IPS-18a (cell line): ENCODE measurements around the gene ELMOD2.

Source experiments
- H3K27ac ChIP-seq: one replicate; pipeline ENCODE4 v1.5.1; 2013; ENCODE audit warnings: low read length
- H3K27me3 ChIP-seq: one replicate; pipeline ENCODE4 v1.6.1; 2013; ENCODE audit warnings: mild to moderate bottlenecking, low read length; ENCODE audit not compliant: control insufficient read depth, insufficient read depth
- H3K36me3 ChIP-seq: one replicate; pipeline ENCODE4 v1.6.1; 2013; ENCODE audit warnings: low read depth, low read length; ENCODE audit not compliant: control insufficient read depth
- H3K4me1 ChIP-seq: one replicate; pipeline ENCODE4 v1.6.1; 2013; ENCODE audit warnings: low read depth, low read length; ENCODE audit not compliant: control insufficient read depth
- H3K4me3 ChIP-seq: one replicate; pipeline ENCODE4 v1.5.1; 2013; ENCODE audit warnings: low read length
- H3K9ac ChIP-seq: one replicate; pipeline ENCODE4 v1.6.1; 2013; ENCODE audit warnings: mild to moderate bottlenecking, low read length, moderate library complexity
- H3K9me3 ChIP-seq: one replicate; pipeline ENCODE4 v1.6.1; 2013; ENCODE audit warnings: low read depth, low read length; ENCODE audit not compliant: control insufficient read depth

The ELMOD2 gene

DNA sequence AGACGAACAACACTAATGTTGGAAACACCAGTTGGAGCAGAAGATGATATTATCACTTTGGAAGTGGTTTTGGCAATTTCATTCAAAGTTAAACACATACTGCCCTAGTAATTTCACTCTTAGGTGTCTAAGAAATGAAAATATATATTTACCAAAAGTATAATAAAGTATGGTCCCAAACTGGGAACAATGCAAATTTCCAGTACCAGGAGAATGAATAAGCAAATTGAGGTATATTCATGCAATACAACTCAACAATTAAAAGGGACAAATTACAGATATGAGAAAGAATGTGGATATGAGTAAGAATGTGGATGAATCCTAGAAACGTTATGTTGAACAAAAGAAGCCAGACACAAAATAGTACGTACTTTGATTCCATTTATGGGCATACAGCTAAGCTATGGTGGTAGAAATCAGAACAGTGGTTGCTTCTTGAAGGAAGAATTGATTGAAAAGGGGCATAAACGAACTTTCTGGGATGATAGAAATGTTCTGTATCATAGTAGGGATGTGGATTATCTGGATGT lies 10.0 kb downstream of the ELMOD2 start:
- Histone ChIP-seq H3K27me3 (no peaks in the 10 kb centered on the region), H3K9me3 (no peaks in the 10 kb centered on the region), H3K4me3 (no peak overlapping the region), H3K36me3 (peaks cover 29% of the 10 kb centered on the region), H3K27ac (no peak overlapping the region), H3K9ac (no peak overlapping the region), H3K4me1 (no peaks in the 10 kb centered on the region)

DNA sequence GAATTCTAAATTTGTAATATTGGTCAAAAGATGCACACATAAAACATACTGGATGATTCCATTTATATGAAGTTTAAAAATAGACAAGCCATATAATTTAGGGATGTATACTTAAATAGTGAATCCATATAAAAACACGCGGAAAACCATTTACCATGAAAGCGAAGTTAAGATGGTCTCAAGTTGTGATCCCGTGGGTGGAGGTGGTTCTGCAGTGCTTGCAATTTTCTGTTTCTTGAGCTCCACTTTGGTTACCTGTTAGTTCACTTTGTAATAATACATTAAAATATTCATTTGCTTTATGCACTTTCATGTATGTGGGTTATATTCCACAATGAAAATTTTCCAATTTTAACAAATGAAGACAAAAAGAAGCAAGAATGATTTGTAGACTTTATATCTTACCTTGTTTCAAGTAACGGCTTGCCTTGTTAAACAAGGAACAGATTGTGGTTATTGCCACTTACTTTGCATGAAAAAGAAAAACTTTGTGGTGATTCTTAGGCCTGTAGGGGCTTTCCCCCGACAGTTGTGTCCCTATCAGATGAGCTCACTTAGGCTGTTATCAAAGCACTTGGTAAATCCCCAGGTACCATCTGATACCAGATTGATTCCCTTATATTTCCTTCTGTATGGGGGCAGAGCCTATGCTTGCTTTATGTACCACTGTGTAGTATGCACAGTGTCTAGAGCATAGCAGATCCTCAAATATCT lies 32.6 kb downstream of the ELMOD2 start:
- Histone ChIP-seq H3K36me3 (no peaks in the 10 kb centered on the region), H3K4me1 (peaks cover 28% of the 10 kb centered on the region), H3K27ac (no peak overlapping the region), H3K4me3 (no peak overlapping the region), H3K9me3 (no peaks in the 10 kb centered on the region), H3K9ac (no peak overlapping the region), H3K27me3 (no peaks in the 10 kb centered on the region)

DNA sequence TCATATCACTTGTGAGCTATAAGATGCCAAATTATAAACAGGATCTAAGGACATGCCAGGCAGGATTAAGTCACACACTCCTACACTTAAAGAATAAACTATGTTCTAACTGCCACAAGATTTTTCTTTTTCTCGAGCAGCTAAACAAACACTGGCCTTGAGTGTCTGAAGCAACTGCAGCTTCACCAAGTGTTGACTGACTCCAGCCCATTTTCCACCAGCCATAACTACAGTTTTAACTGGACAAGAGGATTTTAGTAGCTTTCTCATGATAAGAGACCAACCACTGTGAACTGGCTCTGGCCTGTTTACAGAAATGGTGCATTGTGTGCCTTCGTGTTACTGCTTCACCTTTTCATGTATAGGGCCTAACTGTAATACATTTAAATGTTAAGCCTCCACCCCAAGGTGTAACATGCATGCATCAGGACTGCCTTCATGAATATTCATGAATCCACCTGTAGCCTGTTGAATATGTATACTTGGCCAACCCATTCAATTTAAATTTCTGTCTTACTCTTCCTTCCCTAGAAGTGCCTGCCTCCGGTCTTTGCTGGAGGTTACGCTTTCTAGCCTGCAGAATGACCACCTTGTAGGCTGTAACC lies 34.0 kb downstream of the ELMOD2 start:
- H3K4me1 ChIP-seq, result peaks cover 28% of the 10 kb centered on the region
- no peak overlapping the region for H3K9ac ChIP-seq
- no peak overlapping the region for H3K4me3 ChIP-seq
- H3K27ac ChIP-seq, result no peak overlapping the region
- no peaks in the 10 kb centered on the region for H3K9me3 ChIP-seq
- H3K27me3 ChIP-seq, result no peaks in the 10 kb centered on the region
- H3K36me3 ChIP-seq, result no peaks in the 10 kb centered on the region

DNA sequence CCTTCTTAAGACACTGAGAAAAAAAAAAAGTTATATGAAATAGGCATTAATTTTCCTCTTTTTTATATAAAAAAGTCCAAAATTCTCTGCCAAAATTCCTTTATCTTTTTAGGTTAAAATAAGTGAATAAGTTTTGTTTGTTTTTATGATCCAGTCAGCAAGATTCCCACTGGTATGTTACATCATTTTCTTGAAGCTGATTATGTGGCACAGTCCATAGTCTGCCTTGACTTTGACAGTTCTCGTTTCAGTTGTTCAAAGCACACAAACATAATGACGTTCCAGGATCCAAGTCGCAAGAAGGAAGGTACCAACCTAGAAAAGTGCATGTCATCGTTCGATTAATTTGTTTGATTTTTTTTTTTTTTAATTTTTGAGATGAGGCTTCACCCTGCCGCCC lies 35.7 kb downstream of the ELMOD2 start:
- H3K9ac ChIP-seq, result no peak overlapping the region
- no peak overlapping the region for H3K27ac ChIP-seq
- H3K4me3 ChIP-seq, result no peak overlapping the region
- no peaks in the 10 kb centered on the region for H3K36me3 ChIP-seq
- no peaks in the 10 kb centered on the region for H3K27me3 ChIP-seq
- no peaks in the 10 kb centered on the region for H3K9me3 ChIP-seq
- H3K4me1 ChIP-seq, result peaks cover 28% of the 10 kb centered on the region

DNA sequence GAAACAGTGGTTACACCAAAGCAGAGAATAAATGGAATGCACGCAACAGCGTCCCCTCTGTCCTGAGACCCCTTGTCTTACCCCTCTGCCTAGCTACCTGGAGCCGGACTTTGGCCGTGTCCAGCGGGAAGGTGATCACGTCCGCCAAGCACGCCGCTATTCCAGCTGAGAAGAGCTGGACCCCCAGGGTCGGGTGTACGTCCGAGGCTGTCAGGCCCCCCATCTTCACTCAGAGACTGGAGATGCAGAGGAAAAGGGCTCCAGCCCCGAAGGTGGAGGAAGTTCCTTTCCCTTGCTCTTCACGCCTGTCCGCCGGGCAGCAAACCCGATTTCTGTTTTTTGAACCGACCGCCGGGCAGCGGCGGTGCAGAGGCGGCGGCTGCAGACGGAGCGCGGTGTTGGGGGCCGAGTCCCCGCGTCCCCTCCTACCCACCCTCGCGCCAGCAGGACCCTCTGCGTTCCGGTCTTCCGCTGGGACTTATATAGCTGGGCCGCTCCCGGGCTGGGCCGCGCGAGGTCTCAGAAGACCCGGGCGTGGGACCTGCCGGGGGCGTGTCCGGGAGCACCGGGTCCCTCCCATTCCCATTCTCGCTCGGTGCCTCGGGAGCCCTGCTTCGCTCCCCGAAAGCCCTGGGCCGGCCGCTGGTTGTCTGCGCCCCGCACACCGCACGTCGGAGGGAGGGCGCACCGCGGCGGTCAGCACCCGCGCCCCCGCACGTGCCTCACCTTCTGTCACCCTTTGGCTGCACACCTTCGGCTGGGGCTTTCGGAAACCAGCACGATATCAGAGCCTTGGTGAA lies 44.7 kb downstream of the ELMOD2 start, which contains the start of gene UCP1:
Gene UCP1 (minus strand): TSS at position 455 of the 800 bp plus-strand sequence. CDS start 232 bp downstream, at position 223.
- H3K27ac ChIP-seq, result no peak within 1 kb of the TSS
- H3K9me3 ChIP-seq, result no peaks in the 10 kb centered on the region
- H3K27me3 ChIP-seq, result peaks cover 67% of the 10 kb centered on the region
- H3K36me3 ChIP-seq, result no peaks in the 10 kb centered on the region
- H3K9ac ChIP-seq, result peak within 1 kb of the TSS; percentile 10
- H3K4me3 ChIP-seq, result peak within 1 kb of the TSS; percentile 73
- H3K4me1 ChIP-seq, result peaks cover 7% of the 10 kb centered on the region

DNA sequence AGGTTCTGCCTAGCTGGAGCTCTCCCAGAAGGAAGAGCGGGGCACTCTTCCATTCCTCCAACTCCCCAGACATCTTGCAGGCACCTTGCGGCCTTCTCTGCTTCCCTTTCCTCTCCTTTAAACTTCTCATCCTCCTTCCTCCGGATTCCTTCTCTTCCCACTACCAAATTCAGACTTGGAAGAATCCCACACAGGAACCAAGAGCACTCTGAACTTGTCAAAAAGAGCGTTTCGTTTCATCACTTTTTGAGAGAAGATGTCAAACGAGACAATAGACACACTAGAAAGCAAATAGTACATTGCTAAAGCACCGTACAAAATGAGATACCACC lies 45.3 kb downstream of the ELMOD2 start:
- H3K4me3 ChIP-seq, result peak overlapping the region; percentile 73
- no peaks in the 10 kb centered on the region for H3K36me3 ChIP-seq
- H3K4me1 ChIP-seq, result peaks cover 7% of the 10 kb centered on the region
- no peaks in the 10 kb centered on the region for H3K9me3 ChIP-seq
- peak overlapping the region; percentile 10 for H3K9ac ChIP-seq
- peaks cover 67% of the 10 kb centered on the region for H3K27me3 ChIP-seq
- no peak overlapping the region for H3K27ac ChIP-seq

DNA sequence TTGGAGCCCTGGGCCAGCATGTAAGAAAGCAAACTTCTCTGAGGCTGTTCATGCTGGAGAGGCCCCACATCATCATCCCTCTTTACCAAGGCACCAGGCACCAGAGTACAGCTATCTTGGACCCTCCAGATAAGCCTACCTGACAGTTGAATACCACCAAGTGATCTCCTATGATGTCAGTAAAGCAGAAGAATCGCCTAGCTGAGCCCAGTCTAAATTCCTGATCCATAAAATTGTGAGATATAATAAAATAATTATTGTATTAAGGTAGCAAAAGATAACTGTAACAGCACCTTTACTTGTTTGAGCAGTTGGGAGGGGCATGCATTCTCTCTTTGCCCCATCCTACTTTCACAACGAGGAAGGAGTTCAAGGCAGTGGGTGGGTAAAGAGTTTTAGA lies 47.7 kb downstream of the ELMOD2 start:
- no peak overlapping the region for H3K4me3 ChIP-seq

DNA sequence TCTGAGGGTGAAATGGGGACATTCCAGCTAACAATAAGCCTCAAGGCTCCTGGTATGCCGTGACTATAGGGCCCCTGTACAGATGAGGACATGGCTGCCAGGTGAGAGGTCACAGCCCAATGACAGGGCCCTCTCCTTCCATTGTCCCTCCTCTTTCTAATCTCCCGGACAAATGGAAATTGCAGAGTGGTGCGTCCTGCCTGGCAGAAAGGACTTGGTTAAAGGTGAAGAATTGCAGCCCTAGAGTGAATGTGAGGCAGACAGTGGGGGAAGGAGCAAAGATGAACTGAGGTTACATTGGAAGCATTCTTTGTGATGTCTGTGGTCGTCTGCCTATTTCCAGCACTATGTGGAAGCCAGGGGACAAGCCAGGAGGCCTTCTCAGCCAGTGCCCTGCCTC lies 51.5 kb downstream of the ELMOD2 start:
- H3K4me3 ChIP-seq, result no peak overlapping the region
- no peak overlapping the region for H3K9ac ChIP-seq
- H3K9me3 ChIP-seq, result no peaks in the 10 kb centered on the region
- no peak overlapping the region for H3K27ac ChIP-seq
- H3K27me3 ChIP-seq, result peaks cover 13% of the 10 kb centered on the region
- no peaks in the 10 kb centered on the region for H3K36me3 ChIP-seq
- no peaks in the 10 kb centered on the region for H3K4me1 ChIP-seq

More for the DNA sequence above, 47.7 kb downstream of the ELMOD2 start:
- H3K9me3 ChIP-seq, result no peaks in the 10 kb centered on the region
- no peaks in the 10 kb centered on the region for H3K36me3 ChIP-seq
- H3K4me1 ChIP-seq, result peaks cover 7% of the 10 kb centered on the region
- no peak overlapping the region for H3K27ac ChIP-seq
- peaks cover 51% of the 10 kb centered on the region for H3K27me3 ChIP-seq
- H3K9ac ChIP-seq, result no peak overlapping the region

DNA sequence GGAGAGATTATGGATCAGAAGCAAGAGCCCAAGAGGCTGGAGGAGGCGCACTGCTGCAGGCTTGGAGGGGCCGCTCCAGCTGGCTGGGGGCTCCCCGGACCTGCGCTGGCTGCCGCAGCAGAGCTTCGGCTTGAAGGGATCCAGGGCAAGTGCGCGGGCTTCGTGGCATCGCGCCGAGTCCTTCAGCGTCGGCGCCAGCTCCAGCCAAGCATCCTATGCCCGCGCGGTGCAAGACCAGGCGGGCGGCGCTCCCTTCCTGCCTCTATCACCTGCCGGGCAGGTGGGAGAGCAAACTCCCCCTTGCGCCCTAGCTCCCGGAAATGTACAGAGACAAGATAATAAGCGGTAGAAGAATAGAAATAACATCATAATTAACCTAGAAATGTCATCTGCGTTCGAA lies 55.3 kb downstream of the ELMOD2 start:
- Histone ChIP-seq H3K36me3 (no peaks in the 10 kb centered on the region), H3K9ac (no peak overlapping the region), H3K27me3 (no peaks in the 10 kb centered on the region), H3K4me3 (no peak overlapping the region), H3K4me1 (no peaks in the 10 kb centered on the region), H3K27ac (no peak overlapping the region), H3K9me3 (no peaks in the 10 kb centered on the region)

DNA sequence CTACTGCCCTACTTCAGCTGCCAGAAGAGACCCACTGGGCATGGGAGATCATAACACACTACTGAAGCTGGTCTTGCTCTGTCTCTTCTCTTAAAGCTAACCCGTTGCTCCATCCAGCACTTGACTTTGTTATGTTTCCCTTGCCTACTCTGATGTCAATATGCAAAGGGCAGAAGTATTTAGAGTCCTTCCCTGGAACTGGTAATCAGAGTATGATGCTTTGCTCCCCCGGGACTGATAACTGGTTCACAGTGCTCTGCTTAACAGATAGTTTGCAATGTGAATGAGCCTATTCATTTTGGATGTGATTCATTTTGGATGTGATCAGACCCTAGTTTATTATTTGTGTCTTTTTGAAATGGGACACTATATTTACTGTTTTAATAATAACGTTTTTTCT lies 57.1 kb downstream of the ELMOD2 start:
- H3K36me3 ChIP-seq, result no peaks in the 10 kb centered on the region
- H3K9me3 ChIP-seq, result no peaks in the 10 kb centered on the region
- no peak overlapping the region for H3K9ac ChIP-seq
- H3K4me3 ChIP-seq, result no peak overlapping the region
- no peaks in the 10 kb centered on the region for H3K27me3 ChIP-seq
- H3K27ac ChIP-seq, result no peak overlapping the region
- H3K4me1 ChIP-seq, result no peaks in the 10 kb centered on the region

DNA sequence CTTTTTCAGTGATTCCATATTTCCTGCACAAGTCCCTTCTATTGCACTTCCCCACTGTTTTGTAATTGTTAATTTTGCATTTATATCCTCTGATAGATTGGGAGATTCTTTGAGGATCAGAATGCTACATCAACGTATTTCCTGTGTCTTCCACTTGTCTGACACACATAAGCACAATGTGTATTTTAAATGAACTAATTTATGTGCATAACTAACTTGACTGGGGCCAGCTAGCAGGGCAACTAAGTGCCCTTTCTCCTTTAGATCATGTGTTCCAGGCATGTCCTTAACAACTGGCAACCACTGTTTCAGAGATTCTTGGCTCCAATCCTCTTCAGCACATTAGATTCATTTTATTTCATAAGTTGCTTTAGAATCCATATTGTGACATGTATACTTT lies 60.5 kb downstream of the ELMOD2 start:
- no peak overlapping the region for H3K4me3 ChIP-seq
- H3K27me3 ChIP-seq, result no peaks in the 10 kb centered on the region
- no peaks in the 10 kb centered on the region for H3K36me3 ChIP-seq
- H3K27ac ChIP-seq, result no peak overlapping the region
- H3K9ac ChIP-seq, result no peak overlapping the region
- H3K9me3 ChIP-seq, result no peaks in the 10 kb centered on the region
- H3K4me1 ChIP-seq, result no peaks in the 10 kb centered on the region
